Measurements from ENCODE around the gene UGP2.
"Not testable (repeated sequence)": the region's sequence is repeated elsewhere in the genome, so short reads cannot be mapped to it uniquely, and the experiment has no call there.

The UGP2 gene

DNA sequence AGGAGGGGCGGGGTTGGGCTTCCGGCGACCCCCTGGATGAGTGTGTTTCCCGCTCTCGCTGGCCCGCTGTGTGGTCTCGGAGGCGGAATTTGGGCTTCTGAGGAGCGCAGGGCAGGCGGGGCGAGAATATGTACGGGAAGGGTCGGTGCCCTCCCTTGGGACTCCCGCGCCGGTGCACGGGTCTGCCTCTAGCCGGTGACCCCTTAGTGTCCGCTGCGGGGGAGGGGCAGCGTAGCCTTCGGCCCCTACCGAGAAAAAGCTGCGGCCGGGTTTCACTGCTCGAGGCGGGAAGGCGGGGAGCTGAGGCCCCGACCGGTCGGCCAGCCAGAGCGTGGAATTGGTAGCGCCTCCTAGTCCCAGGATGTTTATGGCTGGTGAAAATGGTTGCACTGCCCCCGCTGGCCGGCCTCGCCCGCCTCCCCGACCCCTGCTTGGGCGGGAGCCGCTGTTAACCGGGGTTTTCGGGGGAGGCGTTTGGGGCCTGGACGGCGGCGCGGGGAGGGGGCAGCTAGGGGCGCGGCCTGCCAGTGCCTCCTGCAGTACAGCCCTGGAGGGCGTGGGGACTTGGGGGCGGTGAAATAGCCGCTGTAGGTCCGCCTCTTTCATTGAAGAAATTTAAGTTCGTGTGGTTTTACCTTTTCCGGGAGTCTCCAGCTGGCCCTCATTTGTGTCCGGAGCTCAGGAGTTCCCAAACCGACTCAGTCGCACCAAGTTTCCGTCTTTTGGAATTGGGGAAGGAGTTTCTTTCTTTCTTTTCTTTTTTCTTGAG lies at the start of gene UGP2:
UGP2 (plus strand) TSS at position 643 of the 769 bp plus-strand sequence. CDS start 290 bp downstream, outside the sequence.
- peak; percentile 92 for DNase-seq
- TF ChIP-seq GATA1 (IDR thresholded peaks at IDR 0.05; ENCODE audit: low read depth, low read length) (no peak), POLR2A (IDR thresholded peaks at IDR 0.05; ENCODE audit: low read length) (no peak)

DNA sequence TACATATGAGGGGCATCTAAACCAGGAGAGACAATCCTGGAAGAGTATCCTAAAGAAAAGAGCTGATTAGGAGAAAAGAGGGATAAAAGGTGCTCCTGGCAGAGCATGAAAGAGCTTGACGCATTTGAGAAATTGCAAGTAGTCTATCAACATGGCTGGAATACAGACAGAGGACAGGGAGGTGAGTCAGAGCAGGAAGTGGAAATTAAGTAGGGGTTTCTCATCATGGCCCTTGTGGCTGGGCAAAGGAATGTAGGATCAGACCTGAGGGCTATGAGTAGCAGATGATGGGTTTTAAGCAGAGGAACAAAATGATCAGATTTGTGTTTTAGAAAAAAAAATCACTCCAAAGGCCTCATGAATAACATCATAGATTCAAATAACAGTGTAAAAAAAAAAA lies 49.2 kb upstream of the UGP2 start:
- no peak for DNase-seq
- TF ChIP-seq GATA1 (IDR thresholded peaks at IDR 0.05; ENCODE audit: low read depth, low read length) (no peak), POLR2A (IDR thresholded peaks at IDR 0.05; ENCODE audit: low read length) (no peak)

- no peak for DNase-seq
- no peak for TF ChIP-seq GATA1 (IDR thresholded peaks at IDR 0.05; ENCODE audit: low read depth, low read length)
Measured at GRCh38 chr2:63796366-63796765, 45.3 kb upstream of the UGP2 start.

- TF ChIP-seq POLR2A (IDR thresholded peaks at IDR 0.05; ENCODE audit: low read length) (no peak), GATA1 (IDR thresholded peaks at IDR 0.05; ENCODE audit: low read depth, low read length) (no peak)
- DNase-seq = no peak
Measured at GRCh38 chr2:63796796-63797195, 44.9 kb upstream of the UGP2 start.

DNA sequence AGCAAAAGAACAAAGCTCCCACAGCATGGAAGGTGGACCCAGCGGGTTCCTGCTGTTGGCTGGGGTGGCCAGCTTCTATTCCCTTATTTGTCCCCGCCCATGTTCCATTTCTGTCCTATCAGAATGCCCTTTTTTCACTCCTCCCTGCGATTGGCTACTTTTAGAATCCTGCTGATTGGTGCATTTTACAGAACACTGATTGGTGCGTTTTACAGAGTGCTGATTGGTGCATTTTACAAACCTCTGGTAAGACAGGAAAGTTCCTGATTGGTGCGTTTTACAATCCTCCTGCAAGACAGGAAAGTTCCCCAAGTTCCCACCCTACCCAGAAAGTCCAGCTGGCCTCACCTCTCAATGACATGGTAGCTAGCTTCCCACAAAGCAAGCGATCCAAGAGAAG lies 40.2 kb upstream of the UGP2 start:
- DNase-seq = peak in 1 of 2 experiments; percentile 3
- TF ChIP-seq GATA1 (IDR thresholded peaks at IDR 0.05; ENCODE audit: low read depth, low read length) (no peak), POLR2A (IDR thresholded peaks at IDR 0.05; ENCODE audit: low read length) (no peak)

DNA sequence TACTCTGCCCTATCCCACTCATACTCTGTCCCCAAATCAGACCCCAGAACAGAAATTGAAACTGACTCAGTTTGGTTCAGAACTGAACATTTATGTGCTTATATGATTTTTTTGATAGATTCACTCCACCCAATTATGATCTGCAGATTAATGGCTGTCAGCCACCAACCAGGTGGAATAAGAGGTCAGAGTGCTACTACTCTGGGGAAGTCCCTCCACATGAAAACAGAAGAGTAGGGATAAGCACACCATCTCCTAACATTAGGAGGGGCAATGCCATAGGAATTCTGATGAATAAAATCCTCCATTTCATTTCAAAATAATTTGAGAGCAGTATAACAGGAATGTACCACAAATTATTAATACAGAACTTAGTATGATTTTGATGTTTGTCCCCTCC lies 36.3 kb upstream of the UGP2 start:
- TF ChIP-seq GATA1 (IDR thresholded peaks at IDR 0.05; ENCODE audit: low read depth, low read length) (no peak), POLR2A (IDR thresholded peaks at IDR 0.05; ENCODE audit: low read length) (no peak)
- DNase-seq = no peak

GRCh38 chr2:63808036-63808435 lies 33.7 kb upstream of the UGP2 start:
- DNase-seq = not testable (repeated sequence)

GRCh38 chr2:63808911-63809310 lies 32.8 kb upstream of the UGP2 start:
- not testable (repeated sequence) for DNase-seq

DNA sequence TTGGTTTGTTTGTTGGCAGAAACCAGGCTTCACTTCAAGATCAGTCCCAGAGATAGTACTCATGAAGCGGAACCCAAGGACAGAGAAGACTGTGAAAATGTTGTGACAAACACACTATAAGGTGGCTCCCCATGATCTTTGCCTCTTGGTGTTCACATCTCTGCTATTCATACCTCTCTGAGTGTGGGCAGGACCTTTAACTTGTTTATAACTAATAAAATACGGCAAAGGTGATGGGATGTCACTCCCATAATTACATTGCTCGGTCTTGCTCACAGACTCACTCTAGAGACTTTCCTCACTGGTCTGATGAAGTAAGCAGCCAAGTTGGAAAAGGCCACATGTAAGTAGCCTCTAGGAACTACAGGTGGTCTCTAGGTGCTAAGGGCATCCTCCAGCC lies 30.6 kb upstream of the UGP2 start:
- no peak for DNase-seq
- TF ChIP-seq POLR2A (IDR thresholded peaks at IDR 0.05; ENCODE audit: low read length) = no peak
- TF ChIP-seq GATA1 (IDR thresholded peaks at IDR 0.05; ENCODE audit: low read depth, low read length) = no peak

DNA sequence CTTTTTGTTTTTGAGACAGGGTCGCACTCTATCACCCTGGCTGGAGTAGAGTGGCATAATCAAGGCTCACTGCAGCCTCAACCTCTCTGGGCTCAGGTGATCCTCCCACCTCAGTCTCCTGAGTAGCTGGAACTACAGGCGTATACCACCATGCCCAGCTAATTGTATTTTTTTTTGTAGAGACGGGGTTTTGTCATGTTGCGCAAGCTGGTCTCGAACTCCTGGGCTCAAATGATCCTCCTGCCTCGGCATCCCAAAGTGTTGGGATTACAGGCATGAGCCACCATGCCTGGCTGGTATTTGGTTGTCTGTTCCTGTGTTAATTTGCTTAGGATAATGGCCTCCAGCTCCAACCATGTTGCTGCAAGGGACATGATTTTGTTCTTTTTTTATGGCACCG lies 29.8 kb upstream of the UGP2 start:
- not testable (repeated sequence) for DNase-seq

- TF ChIP-seq POLR2A (IDR thresholded peaks at IDR 0.05; ENCODE audit: low read length) (no peak), GATA1 (IDR thresholded peaks at IDR 0.05; ENCODE audit: low read depth, low read length) (no peak)
- DNase-seq = no peak
Measured at GRCh38 chr2:63814114-63814513, 27.6 kb upstream of the UGP2 start.

- no peak for DNase-seq
- TF ChIP-seq GATA1 (IDR thresholded peaks at IDR 0.05; ENCODE audit: low read depth, low read length) (no peak), POLR2A (IDR thresholded peaks at IDR 0.05; ENCODE audit: low read length) (no peak)
Measured at GRCh38 chr2:63817382-63817781, 24.3 kb upstream of the UGP2 start.

DNA sequence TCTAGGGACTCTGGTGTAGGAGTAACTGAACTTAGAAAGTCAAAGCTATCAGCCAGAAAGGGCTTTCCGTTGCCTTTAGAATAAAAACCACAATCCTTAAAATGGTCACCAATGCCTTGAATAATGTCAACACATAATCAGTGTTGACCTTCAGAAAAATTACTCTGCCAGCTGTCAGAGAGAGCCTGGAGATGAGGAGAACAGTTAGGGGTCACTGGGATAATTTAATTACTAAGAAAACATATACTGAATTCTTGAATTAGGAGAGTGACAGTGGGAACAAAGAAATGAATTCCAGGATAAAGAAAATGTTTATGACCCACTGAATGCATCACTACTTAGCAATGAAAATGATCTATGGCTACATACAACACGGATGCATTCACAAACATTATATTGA lies 23.4 kb upstream of the UGP2 start:
- no peak for TF ChIP-seq GATA1 (IDR thresholded peaks at IDR 0.05; ENCODE audit: low read depth, low read length)
- TF ChIP-seq POLR2A (IDR thresholded peaks at IDR 0.05; ENCODE audit: low read length) = no peak
- no peak for DNase-seq

GRCh38 chr2:63819256-63819655 lies 22.4 kb upstream of the UGP2 start:
- no peak for DNase-seq
- TF ChIP-seq GATA1 (IDR thresholded peaks at IDR 0.05; ENCODE audit: low read depth, low read length) (no peak), POLR2A (IDR thresholded peaks at IDR 0.05; ENCODE audit: low read length) (no peak)

GRCh38 chr2:63819765-63820717 lies 21.7 kb upstream of the UGP2 start:
- TF ChIP-seq POLR2A (IDR thresholded peaks at IDR 0.05; ENCODE audit: low read length) (no peak), GATA1 (IDR thresholded peaks at IDR 0.05; ENCODE audit: low read depth, low read length) (no peak)

More at GRCh38 chr2:63819765-63820717, 21.7 kb upstream of the UGP2 start:
- no peak for DNase-seq

Measured in erythroblast (primary cell).